GM13976 (cell line): ENCODE results near the gene GRPR.
A peak's percentile ranks its signal among the peaks of the same experiment; 100 is the strongest.

ENCODE experiments used
- DNase-seq: peaks from one replicate; pipeline ENCODE4 v3.0.0; 2012; ENCODE audit warnings: low spot score
- CTCF ChIP-seq: IDR thresholded peaks from 2 replicates; pipeline ENCODE4 v1.5.1; 2012; ENCODE audit warnings: borderline replicate concordance, mild to moderate bottlenecking; ENCODE audit not compliant: insufficient read depth; ENCODE audit errors: extremely low read depth, missing control alignments, control extremely low read depth
- in situ Hi-C: fragments of 300-500 bp; cut with MboI; formaldehyde crosslinking; loops from one replicate; pipeline ENCODE4 v1.12.0; 2022; ENCODE audit warnings: low sequenced_read_pairs, mixed read lengths, inconsistent platforms; ENCODE audit not compliant: unreplicated experiment

Gene GRPR

GRCh38 chrX:16130707-16131106 lies 7.3 kb downstream of the GRPR start:
- no peak for DNase-seq
- in situ Hi-C loops = loop anchor here (25.0 kb wide), 1 partner anchor 307 kb away; no protein-coding TSS in a partner anchor
- no peak for TF ChIP-seq CTCF

GRCh38 chrX:16134936-16135335 lies 11.6 kb downstream of the GRPR start:
- in situ Hi-C loops = loop anchor here (25.0 kb wide), 1 partner anchor 302 kb away; no protein-coding TSS in a partner anchor
- DNase-seq = no peak
- TF ChIP-seq CTCF = no peak

GRCh38 chrX:16136080-16136479 lies 12.7 kb downstream of the GRPR start:
- in situ Hi-C loops = loop anchor here (25.0 kb wide), 1 partner anchor 301 kb away; no protein-coding TSS in a partner anchor
- no peak for TF ChIP-seq CTCF
- no peak for DNase-seq

GRCh38 chrX:16137416-16138107 lies 14.2 kb downstream of the GRPR start:
- no peak for TF ChIP-seq CTCF
- DNase-seq = no peak
- in situ Hi-C loops = loop anchor here (25.0 kb wide), 1 partner anchor 300 kb away; no protein-coding TSS in a partner anchor

GRCh38 chrX:16138108-16138427 lies 14.7 kb downstream of the GRPR start:
- no peak for DNase-seq
- peak; percentile 21 for TF ChIP-seq CTCF
- in situ Hi-C loops = loop anchor here (25.0 kb wide), 1 partner anchor 299 kb away; no protein-coding TSS in a partner anchor

- DNase-seq = no peak
- TF ChIP-seq CTCF = no peak
- in situ Hi-C loops = loop anchor here (25.0 kb wide), 1 partner anchor 297 kb away; no protein-coding TSS in a partner anchor
These were observed 17.1 kb downstream of the GRPR start for GRCh38 chrX:16140448-16140847.
